WTC11 (cell line): Measurements from ENCODE around the gene KRTAP26-1. TPM values are rescaled to one million over a fixed set of nuclear protein-coding genes. Genes with fewer than 3 reads are reported as not detected.

Experiments used
- ATAC-seq: fragments of 200-7000 bp; cut with Tn5 transposase; 2 replicates; pipeline ENCODE4 v1.10.0; 2021; ENCODE audit warnings: mild to moderate bottlenecking, moderate library complexity
- CTCF ChIA-PET: fragments of 300-600 bp; sonication (Branson Sonifier 250); formaldehyde crosslinking; loops from one replicate; lab custom pipeline; 2021; ENCODE audit warnings: antibody characterized with exemption; lab: Charles Lee
- POLR2A ChIA-PET: fragments of 350-600 bp; sonication (Branson Sonifier 250); formaldehyde crosslinking; loops from one replicate; lab custom pipeline; 2021; ENCODE audit warnings: antibody characterized with exemption; lab: Charles Lee
- DNase-seq: peaks from one replicate; pipeline ENCODE4 v3.0.0; 2021; ENCODE audit warnings: low spot score
- H3K27ac Mint-ChIP-seq: 2 replicates; pipeline ENCODE4 v1.8.0; 2021; ENCODE audit warnings: mixed read lengths
- H3K27me3 Mint-ChIP-seq: 2 replicates; pipeline ENCODE4 v1.8.0; 2021; ENCODE audit warnings: low read depth, mild to moderate bottlenecking, moderate library complexity, mixed read lengths
- H3K36me3 Mint-ChIP-seq: 2 replicates; pipeline ENCODE4 v1.8.0; 2021; ENCODE audit warnings: mixed read lengths
- H3K4me1 Mint-ChIP-seq: 2 replicates; pipeline ENCODE4 v1.8.0; 2022; ENCODE audit warnings: mixed read lengths
- H3K4me3 Mint-ChIP-seq: 2 replicates; pipeline ENCODE4 v1.8.0; 2021; ENCODE audit warnings: mild to moderate bottlenecking, moderate library complexity, mixed read lengths
- H3K9me3 Mint-ChIP-seq: 2 replicates; pipeline ENCODE4 v1.8.0; 2021; ENCODE audit warnings: mixed read lengths
- CBFB ChIP-seq: sonication (generic); formaldehyde crosslinking; IDR thresholded peaks from 2 replicates; pipeline ENCODE4 v1.8.1; 2022; ENCODE audit warnings: mild to moderate bottlenecking, low read depth, missing genetic modification reagents
- CREM ChIP-seq: sonication (generic); formaldehyde crosslinking; IDR thresholded peaks from 2 replicates; pipeline ENCODE4 v1.8.1; 2022; ENCODE audit warnings: mild to moderate bottlenecking, missing genetic modification reagents, moderate library complexity
- ETV6 ChIP-seq: sonication (generic); formaldehyde crosslinking; IDR thresholded peaks from 2 replicates; pipeline ENCODE4 v1.8.1; 2022; ENCODE audit warnings: mild to moderate bottlenecking, missing genetic modification reagents
- GABPB1 ChIP-seq: sonication (generic); formaldehyde crosslinking; IDR thresholded peaks from 2 replicates; pipeline ENCODE4 v1.8.1; 2023; ENCODE audit warnings: mild to moderate bottlenecking, missing genetic modification reagents
- GTF2I ChIP-seq: fragments of 250-450 bp; sonication (Bioruptor Pico); conservative IDR thresholded peaks from 2 replicates; pipeline ENCODE4 v1.4.0; 2021; ENCODE audit warnings: mild to moderate bottlenecking
- JUN ChIP-seq: sonication (generic); formaldehyde crosslinking; IDR thresholded peaks from 2 replicates; pipeline ENCODE4 v1.8.0; 2023; ENCODE audit warnings: mild to moderate bottlenecking, missing genetic modification reagents
- MYBL2 ChIP-seq: sonication (generic); formaldehyde crosslinking; IDR thresholded peaks from 2 replicates; pipeline ENCODE4 v1.8.1; 2023; ENCODE audit warnings: mild to moderate bottlenecking, moderate library complexity, missing genetic modification reagents
- NFE2L1 ChIP-seq: sonication (generic); formaldehyde crosslinking; IDR thresholded peaks from 2 replicates; pipeline ENCODE4 v1.8.1; 2023; ENCODE audit warnings: missing genetic modification reagents
- NR2C2 ChIP-seq: sonication (generic); formaldehyde crosslinking; IDR thresholded peaks from 2 replicates; pipeline ENCODE4 v1.8.0; 2022; ENCODE audit warnings: mild to moderate bottlenecking, missing genetic modification reagents
- RORB ChIP-seq: fragments of 250-450 bp; sonication (Bioruptor Pico); IDR thresholded peaks from 2 replicates; pipeline ENCODE4 v1.9.0; 2021; ENCODE audit warnings: mild to moderate bottlenecking
- SP1 ChIP-seq: sonication (generic); formaldehyde crosslinking; conservative IDR thresholded peaks from 2 replicates; pipeline ENCODE4 v1.8.1; 2022; ENCODE audit warnings: missing genetic modification reagents
- ZNF232 ChIP-seq: sonication (generic); formaldehyde crosslinking; IDR thresholded peaks from 2 replicates; pipeline ENCODE4 v1.8.0; 2022; ENCODE audit warnings: mild to moderate bottlenecking, missing genetic modification reagents
- ZNF396 ChIP-seq: fragments of 250-450 bp; sonication (Bioruptor Pico); IDR thresholded peaks from 2 replicates; pipeline ENCODE4 v1.8.0; 2021; ENCODE audit warnings: mild to moderate bottlenecking, moderate library complexity, borderline replicate concordance
- ZNF416 ChIP-seq: fragments of 250-450 bp; sonication (Bioruptor Pico); IDR thresholded peaks from 2 replicates; pipeline ENCODE4 v1.9.0; 2021; ENCODE audit warnings: mild to moderate bottlenecking, inconsistent platforms
- ZNF423 ChIP-seq: fragments of 250-450 bp; sonication (Bioruptor Pico); IDR thresholded peaks from 2 replicates; pipeline ENCODE4 v2.1.2; 2022; ENCODE audit warnings: mild to moderate bottlenecking, moderate library complexity
- total RNA-seq: library from RNA; stranded (reverse); gene quantifications from 3 replicates; pipeline ENCODE4 v1.2.3, GENCODE V29; 2021
- TF ChIP-seq, protein P1 (sequence below): sonication (generic); formaldehyde crosslinking; IDR thresholded peaks from 2 replicates; pipeline ENCODE4 v1.8.1; 2023; ENCODE audit warnings: mild to moderate bottlenecking, missing genetic modification reagents, borderline replicate concordance
- TF ChIP-seq, protein P2 (sequence below): sonication (generic); formaldehyde crosslinking; IDR thresholded peaks from 2 replicates; pipeline ENCODE4 v1.8.1; 2023; ENCODE audit warnings: mild to moderate bottlenecking, missing genetic modification reagents, moderate library complexity
- TF ChIP-seq, protein P3 (sequence below): sonication (generic); formaldehyde crosslinking; IDR thresholded peaks from 2 replicates; pipeline ENCODE4 v1.8.1; 2023; ENCODE audit warnings: mild to moderate bottlenecking, moderate library complexity, missing genetic modification reagents
- TF ChIP-seq, protein P4 (sequence below): sonication (generic); formaldehyde crosslinking; IDR thresholded peaks from 2 replicates; pipeline ENCODE4 v1.8.1; 2022; ENCODE audit warnings: missing genetic modification reagents, borderline replicate concordance
- TF ChIP-seq, protein P5 (sequence below): sonication (generic); formaldehyde crosslinking; IDR thresholded peaks from 2 replicates; pipeline ENCODE4 v1.8.0; 2022; ENCODE audit warnings: mild to moderate bottlenecking, missing genetic modification reagents
- TF ChIP-seq, protein P6 (sequence below): fragments of 250-450 bp; sonication (Bioruptor Pico); IDR thresholded peaks from 2 replicates; pipeline ENCODE4 v1.9.0; 2021; ENCODE audit warnings: moderate library complexity, mild to moderate bottlenecking, inconsistent platforms, borderline replicate concordance
- TF ChIP-seq, protein P7 (sequence below): sonication (generic); formaldehyde crosslinking; IDR thresholded peaks from 2 replicates; pipeline ENCODE4 v1.8.0; 2022; ENCODE audit warnings: mild to moderate bottlenecking, missing genetic modification reagents

KRTAP26-1 gene
- total RNA-seq, 1 experiment from 2014 or later = not detected

DNA sequence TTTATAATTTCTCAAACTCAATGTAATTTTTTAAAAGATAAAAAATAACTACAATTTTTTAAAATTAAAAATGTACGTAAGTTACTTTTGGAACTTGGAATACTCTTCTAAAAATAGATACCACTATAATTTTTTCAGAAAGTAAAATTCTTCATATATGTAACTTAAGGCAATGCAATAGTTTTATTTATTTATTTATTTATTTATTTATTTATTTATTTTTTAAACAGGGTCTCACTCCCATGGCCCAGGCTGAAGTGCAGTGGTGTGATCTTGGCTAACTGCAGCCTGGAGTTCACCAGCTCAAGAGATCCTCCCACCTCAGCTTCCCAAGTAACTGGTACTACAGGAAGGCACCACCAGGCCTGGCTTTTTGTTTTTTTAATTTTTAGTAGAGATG lies 31.4 kb upstream of the KRTAP26-1 start (continued):
- TF ChIP-seq, protein P1, sequence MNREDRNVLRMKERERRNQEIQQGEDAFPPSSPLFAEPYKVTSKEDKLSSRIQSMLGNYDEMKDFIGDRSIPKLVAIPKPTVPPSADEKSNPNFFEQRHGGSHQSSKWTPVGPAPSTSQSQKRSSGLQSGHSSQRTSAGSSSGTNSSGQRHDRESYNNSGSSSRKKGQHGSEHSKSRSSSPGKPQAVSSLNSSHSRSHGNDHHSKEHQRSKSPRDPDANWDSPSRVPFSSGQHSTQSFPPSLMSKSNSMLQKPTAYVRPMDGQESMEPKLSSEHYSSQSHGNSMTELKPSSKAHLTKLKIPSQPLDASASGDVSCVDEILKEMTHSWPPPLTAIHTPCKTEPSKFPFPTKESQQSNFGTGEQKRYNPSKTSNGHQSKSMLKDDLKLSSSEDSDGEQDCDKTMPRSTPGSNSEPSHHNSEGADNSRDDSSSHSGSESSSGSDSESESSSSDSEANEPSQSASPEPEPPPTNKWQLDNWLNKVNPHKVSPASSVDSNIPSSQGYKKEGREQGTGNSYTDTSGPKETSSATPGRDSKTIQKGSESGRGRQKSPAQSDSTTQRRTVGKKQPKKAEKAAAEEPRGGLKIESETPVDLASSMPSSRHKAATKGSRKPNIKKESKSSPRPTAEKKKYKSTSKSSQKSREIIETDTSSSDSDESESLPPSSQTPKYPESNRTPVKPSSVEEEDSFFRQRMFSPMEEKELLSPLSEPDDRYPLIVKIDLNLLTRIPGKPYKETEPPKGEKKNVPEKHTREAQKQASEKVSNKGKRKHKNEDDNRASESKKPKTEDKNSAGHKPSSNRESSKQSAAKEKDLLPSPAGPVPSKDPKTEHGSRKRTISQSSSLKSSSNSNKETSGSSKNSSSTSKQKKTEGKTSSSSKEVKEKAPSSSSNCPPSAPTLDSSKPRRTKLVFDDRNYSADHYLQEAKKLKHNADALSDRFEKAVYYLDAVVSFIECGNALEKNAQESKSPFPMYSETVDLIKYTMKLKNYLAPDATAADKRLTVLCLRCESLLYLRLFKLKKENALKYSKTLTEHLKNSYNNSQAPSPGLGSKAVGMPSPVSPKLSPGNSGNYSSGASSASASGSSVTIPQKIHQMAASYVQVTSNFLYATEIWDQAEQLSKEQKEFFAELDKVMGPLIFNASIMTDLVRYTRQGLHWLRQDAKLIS (CRISPR knock-in tag) = no peak
- no peak for TF ChIP-seq GTF2I (CRISPR knock-in tag)
- no peak for TF ChIP-seq ZNF416 (CRISPR knock-in tag)
- TF ChIP-seq NR2C2 (CRISPR knock-in tag) = no peak
- TF ChIP-seq, protein P2, sequence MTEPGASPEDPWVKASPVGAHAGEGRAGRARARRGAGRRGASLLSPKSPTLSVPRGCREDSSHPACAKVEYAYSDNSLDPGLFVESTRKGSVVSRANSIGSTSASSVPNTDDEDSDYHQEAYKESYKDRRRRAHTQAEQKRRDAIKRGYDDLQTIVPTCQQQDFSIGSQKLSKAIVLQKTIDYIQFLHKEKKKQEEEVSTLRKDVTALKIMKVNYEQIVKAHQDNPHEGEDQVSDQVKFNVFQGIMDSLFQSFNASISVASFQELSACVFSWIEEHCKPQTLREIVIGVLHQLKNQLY (CRISPR knock-in tag) = no peak
- TF ChIP-seq ZNF232 = no peak
- TF ChIP-seq GABPB1 = no peak
- TF ChIP-seq RORB (CRISPR knock-in tag) = no peak
- TF ChIP-seq SP1 (CRISPR knock-in tag) = no peak
- TF ChIP-seq, protein P3, sequence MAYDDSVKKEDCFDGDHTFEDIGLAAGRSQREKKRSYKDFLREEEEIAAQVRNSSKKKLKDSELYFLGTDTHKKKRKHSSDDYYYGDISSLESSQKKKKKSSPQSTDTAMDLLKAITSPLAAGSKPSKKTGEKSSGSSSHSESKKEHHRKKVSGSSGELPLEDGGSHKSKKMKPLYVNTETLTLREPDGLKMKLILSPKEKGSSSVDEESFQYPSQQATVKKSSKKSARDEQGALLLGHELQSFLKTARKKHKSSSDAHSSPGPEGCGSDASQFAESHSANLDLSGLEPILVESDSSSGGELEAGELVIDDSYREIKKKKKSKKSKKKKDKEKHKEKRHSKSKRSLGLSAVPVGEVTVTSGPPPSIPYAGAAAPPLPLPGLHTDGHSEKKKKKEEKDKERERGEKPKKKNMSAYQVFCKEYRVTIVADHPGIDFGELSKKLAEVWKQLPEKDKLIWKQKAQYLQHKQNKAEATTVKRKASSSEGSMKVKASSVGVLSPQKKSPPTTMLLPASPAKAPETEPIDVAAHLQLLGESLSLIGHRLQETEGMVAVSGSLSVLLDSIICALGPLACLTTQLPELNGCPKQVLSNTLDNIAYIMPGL (CRISPR knock-in tag) = no peak

DNA sequence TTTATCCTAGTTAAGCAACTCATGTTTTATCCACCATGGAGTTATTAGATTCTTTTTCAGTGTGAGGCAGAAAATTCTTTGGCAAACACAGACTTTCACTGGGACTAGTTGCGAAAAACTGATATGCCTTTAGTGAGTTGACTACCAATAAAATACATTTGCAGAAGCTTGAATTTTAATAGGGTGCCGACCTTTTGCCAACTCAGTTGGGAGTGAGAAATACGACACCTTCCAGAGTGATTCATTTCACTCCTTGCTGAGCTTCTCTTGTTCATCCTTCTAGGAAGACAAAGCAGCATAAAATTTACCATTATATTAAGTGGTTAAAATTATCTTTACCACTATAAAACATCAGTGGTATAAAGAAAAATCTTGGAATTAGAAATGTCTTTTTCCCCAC lies 29.5 kb upstream of the KRTAP26-1 start:
- H3K36me3 Mint-ChIP-seq = no peaks in the 10 kb centered on the region
- H3K27me3 Mint-ChIP-seq = no peaks in the 10 kb centered on the region
- ChIA-PET POLR2A (interaction anchor here (0.6 kb wide), 1 partner anchor 1400 kb away, joined by 3 read pairs; no protein-coding TSS in a partner anchor), CTCF (interaction anchor here (0.5 to 1.7 kb wide), 6 partner anchors 8 to 677 kb away, joined by 3 to 10 read pairs (median 4); no protein-coding TSS in a partner anchor)
- no peak overlapping the region for H3K4me3 Mint-ChIP-seq
- ATAC-seq (no peak), DNase-seq (no peak)
- TF ChIP-seq, protein P4, sequence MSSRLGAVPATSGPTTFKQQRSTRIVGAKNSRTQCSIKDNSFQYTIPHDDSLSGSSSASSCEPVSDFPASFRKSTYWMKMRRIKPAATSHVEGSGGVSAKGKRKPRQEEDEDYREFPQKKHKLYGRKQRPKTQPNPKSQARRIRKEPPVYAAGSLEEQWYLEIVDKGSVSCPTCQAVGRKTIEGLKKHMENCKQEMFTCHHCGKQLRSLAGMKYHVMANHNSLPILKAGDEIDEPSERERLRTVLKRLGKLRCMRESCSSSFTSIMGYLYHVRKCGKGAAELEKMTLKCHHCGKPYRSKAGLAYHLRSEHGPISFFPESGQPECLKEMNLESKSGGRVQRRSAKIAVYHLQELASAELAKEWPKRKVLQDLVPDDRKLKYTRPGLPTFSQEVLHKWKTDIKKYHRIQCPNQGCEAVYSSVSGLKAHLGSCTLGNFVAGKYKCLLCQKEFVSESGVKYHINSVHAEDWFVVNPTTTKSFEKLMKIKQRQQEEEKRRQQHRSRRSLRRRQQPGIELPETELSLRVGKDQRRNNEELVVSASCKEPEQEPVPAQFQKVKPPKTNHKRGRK (CRISPR knock-in tag) = no peak
- TF ChIP-seq ETV6 (no peak), CBFB (no peak), ZNF396 (CRISPR knock-in tag) (no peak), SP1 (CRISPR knock-in tag) (no peak), CREM (no peak), NFE2L1 (no peak), MYBL2 (CRISPR knock-in tag) (no peak), ZNF423 (CRISPR knock-in tag) (no peak), JUN (CRISPR knock-in tag) (no peak)
- TF ChIP-seq, protein P5, sequence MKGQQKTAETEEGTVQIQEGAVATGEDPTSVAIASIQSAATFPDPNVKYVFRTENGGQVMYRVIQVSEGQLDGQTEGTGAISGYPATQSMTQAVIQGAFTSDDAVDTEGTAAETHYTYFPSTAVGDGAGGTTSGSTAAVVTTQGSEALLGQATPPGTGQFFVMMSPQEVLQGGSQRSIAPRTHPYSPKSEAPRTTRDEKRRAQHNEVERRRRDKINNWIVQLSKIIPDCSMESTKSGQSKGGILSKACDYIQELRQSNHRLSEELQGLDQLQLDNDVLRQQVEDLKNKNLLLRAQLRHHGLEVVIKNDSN = no peak
- TF ChIP-seq, protein P6, sequence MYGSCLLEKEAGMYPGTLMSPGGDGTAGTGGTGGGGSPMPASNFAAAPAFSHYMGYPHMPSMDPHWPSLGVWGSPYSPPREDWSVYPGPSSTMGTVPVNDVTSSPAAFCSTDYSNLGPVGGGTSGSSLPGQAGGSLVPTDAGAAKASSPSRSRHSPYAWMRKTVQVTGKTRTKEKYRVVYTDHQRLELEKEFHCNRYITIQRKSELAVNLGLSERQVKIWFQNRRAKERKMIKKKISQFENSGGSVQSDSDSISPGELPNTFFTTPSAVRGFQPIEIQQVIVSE (CRISPR knock-in tag) = no peak
- TF ChIP-seq, protein P7, sequence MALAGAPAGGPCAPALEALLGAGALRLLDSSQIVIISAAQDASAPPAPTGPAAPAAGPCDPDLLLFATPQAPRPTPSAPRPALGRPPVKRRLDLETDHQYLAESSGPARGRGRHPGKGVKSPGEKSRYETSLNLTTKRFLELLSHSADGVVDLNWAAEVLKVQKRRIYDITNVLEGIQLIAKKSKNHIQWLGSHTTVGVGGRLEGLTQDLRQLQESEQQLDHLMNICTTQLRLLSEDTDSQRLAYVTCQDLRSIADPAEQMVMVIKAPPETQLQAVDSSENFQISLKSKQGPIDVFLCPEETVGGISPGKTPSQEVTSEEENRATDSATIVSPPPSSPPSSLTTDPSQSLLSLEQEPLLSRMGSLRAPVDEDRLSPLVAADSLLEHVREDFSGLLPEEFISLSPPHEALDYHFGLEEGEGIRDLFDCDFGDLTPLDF (CRISPR knock-in tag) = no peak
- H3K27ac Mint-ChIP-seq = no peak overlapping the region
- H3K9me3 Mint-ChIP-seq = peaks cover 17% of the 10 kb centered on the region
- peaks cover 21% of the 10 kb centered on the region for H3K4me1 Mint-ChIP-seq
